Muscle of arm (tissue), 12 donors: Measurements from ENCODE around the gene BRD8. TPM values are rescaled to one million over a fixed set of nuclear protein-coding genes. Genes with fewer than 3 reads are reported as not detected.
"Not testable (repeated sequence)": the region's sequence is repeated elsewhere in the genome, so short reads cannot be mapped to it uniquely, and the experiment has no call there.

Experiments
- DNase-seq: peaks from one replicate; pipeline ENCODE4 v3.0.0-alpha.2; 2013
- polyA plus RNA-seq, 12 donors: library from polyadenylated mRNA; unstranded; fragments of 120-200 nt; gene quantifications; one replicate each; pipeline ENCODE4 v1.2.1, GENCODE V29; 2013; ENCODE audit not compliant: insufficient read length in 12 of 12

Gene BRD8
- polyA plus RNA-seq, 12 donors, result 43.5 to 86.9 (median 57.1) TPM; not detected in 1

GRCh38 chr5:138177941-138178515, 402 bp downstream of the BRD8 start:
- peak; percentile 35 for DNase-seq

GRCh38 chr5:138170299-138170698, 8.1 kb downstream of the BRD8 start:
- no peak for DNase-seq

GRCh38 chr5:138169124-138169523, 9.3 kb downstream of the BRD8 start:
- no peak for DNase-seq

GRCh38 chr5:138163721-138164120, 14.7 kb downstream of the BRD8 start:
- DNase-seq, result no peak

GRCh38 chr5:138160706-138161105, 17.7 kb downstream of the BRD8 start:
- DNase-seq, result no peak

- no peak for DNase-seq
Observed at GRCh38 chr5:138159666-138160065, 18.8 kb downstream of the BRD8 start.

GRCh38 chr5:138157626-138158025, 20.8 kb downstream of the BRD8 start:
- no peak for DNase-seq

- DNase-seq, result not testable (repeated sequence)
Observed at GRCh38 chr5:138155977-138156376, 22.5 kb downstream of the BRD8 start.

GRCh38 chr5:138149530-138149929, 28.9 kb downstream of the BRD8 start:
- DNase-seq, result no peak

GRCh38 chr5:138148811-138149210, 29.6 kb downstream of the BRD8 start:
- no peak for DNase-seq

GRCh38 chr5:138143578-138143977, 34.9 kb downstream of the BRD8 start:
- DNase-seq, result not testable (repeated sequence)

GRCh38 chr5:138141734-138142133, 36.7 kb downstream of the BRD8 start:
- no peak for DNase-seq

GRCh38 chr5:138140268-138140667, 38.2 kb downstream of the BRD8 start:
- DNase-seq, result no peak

- no peak for DNase-seq
Observed at GRCh38 chr5:138139781-138140090, 38.7 kb downstream of the BRD8 start.

GRCh38 chr5:138138949-138139780, 39.3 kb downstream of the BRD8 start, which contains the start of gene NME5:
NME5 (minus strand) TSS chr5:138139428; CDS start chr5:138138780, 648 bp downstream.
- peak; percentile 52 for DNase-seq

GRCh38 chr5:138132543-138132942, 45.9 kb downstream of the BRD8 start:
- DNase-seq, result no peak

GRCh38 chr5:138129347-138129746, 49.1 kb downstream of the BRD8 start:
- DNase-seq, result no peak

- DNase-seq, result no peak
Observed at GRCh38 chr5:138128334-138128733, 50.1 kb downstream of the BRD8 start.

- DNase-seq, result no peak
Observed at GRCh38 chr5:138115254-138115653, 63.2 kb downstream of the BRD8 start.

GRCh38 chr5:138111937-138112336, 66.5 kb downstream of the BRD8 start:
- no peak for DNase-seq

GRCh38 chr5:138111181-138111580, 67.2 kb downstream of the BRD8 start:
- no peak for DNase-seq

GRCh38 chr5:138110266-138110963, 68.0 kb downstream of the BRD8 start:
- no peak for DNase-seq
